ENCODE data around the gene DHX30.
A peak's percentile ranks its signal among the peaks of the same experiment; 100 is the strongest.

The DHX30 gene

GRCh38 chr3:47847801-47848518 is 45.0 kb downstream of the DHX30 start:
- Histone ChIP-seq H3K4me1 (ENCODE audit: control insufficient read depth, insufficient read depth, low read length) (no peaks in the 10 kb centered on the region), H3K27ac (ENCODE audit: extremely low read depth, low read depth, low read length) (no peak overlapping the region), H3K9me3 (ENCODE audit: control insufficient read depth, insufficient read depth, low read depth, low read length) (no peaks in the 10 kb centered on the region), H3K4me3 (ENCODE audit: low read depth, low read length) (no peak overlapping the region), H3K36me3 (ENCODE audit: control insufficient read depth in 2 of 2, insufficient read depth in 1 of 2, low read length in 2 of 2) (peaks cover 0 to 96% of the 10 kb centered on the region in 2 experiments; a peak in 2 of 3 replicates)
- ChIA-PET CTCF (no interaction called here), POLR2A (no interaction called here)
- no peak for TF ChIP-seq ZNF341 (tag by site-specific recombination; IDR thresholded peaks at IDR 0.05; ENCODE audit: low read depth)
- TF ChIP-seq ZNF791 (tag by site-specific recombination; IDR thresholded peaks at IDR 0.05): no peak
- no peak for TF ChIP-seq ZNF521 (tag by site-specific recombination; IDR thresholded peaks at IDR 0.05)
- no peak for TF ChIP-seq ZNF555 (tag by site-specific recombination; conservative IDR thresholded peaks at IDR 0.05)
- no peak for TF ChIP-seq ZNF626 (tag by site-specific recombination; IDR thresholded peaks at IDR 0.05)
- TF ChIP-seq ZNF704 (tag by site-specific recombination; IDR thresholded peaks at IDR 0.05): no peak
- no peak for TF ChIP-seq ZNF362 (tag by site-specific recombination; IDR thresholded peaks at IDR 0.05)
- TF ChIP-seq ZBTB21 (tag by site-specific recombination; IDR thresholded peaks at IDR 0.05): no peak
- TF ChIP-seq, protein P1, sequence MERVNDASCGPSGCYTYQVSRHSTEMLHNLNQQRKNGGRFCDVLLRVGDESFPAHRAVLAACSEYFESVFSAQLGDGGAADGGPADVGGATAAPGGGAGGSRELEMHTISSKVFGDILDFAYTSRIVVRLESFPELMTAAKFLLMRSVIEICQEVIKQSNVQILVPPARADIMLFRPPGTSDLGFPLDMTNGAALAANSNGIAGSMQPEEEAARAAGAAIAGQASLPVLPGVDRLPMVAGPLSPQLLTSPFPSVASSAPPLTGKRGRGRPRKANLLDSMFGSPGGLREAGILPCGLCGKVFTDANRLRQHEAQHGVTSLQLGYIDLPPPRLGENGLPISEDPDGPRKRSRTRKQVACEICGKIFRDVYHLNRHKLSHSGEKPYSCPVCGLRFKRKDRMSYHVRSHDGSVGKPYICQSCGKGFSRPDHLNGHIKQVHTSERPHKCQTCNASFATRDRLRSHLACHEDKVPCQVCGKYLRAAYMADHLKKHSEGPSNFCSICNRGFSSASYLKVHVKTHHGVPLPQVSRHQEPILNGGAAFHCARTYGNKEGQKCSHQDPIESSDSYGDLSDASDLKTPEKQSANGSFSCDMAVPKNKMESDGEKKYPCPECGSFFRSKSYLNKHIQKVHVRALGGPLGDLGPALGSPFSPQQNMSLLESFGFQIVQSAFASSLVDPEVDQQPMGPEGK (tag by site-specific recombination; IDR thresholded peaks at IDR 0.05): no peak

- Histone ChIP-seq H3K36me3 (ENCODE audit: control insufficient read depth in 2 of 2, insufficient read depth in 1 of 2, low read length in 2 of 2) (peaks cover 0 to 92% of the 10 kb centered on the region in 2 experiments; a peak in 2 of 3 replicates), H3K4me1 (ENCODE audit: control insufficient read depth, insufficient read depth, low read length) (no peaks in the 10 kb centered on the region), H3K4me3 (ENCODE audit: low read depth, low read length) (no peak overlapping the region), H3K9me3 (ENCODE audit: control insufficient read depth, insufficient read depth, low read depth, low read length) (no peaks in the 10 kb centered on the region), H3K27ac (ENCODE audit: extremely low read depth, low read depth, low read length) (no peak overlapping the region)
- TF ChIP-seq ZNF623 (tag by site-specific recombination; IDR thresholded peaks at IDR 0.05) (0 out of 2 replicates have a peak, but pooled peaks have one; percentile 21), ZBTB8A (tag by site-specific recombination; IDR thresholded peaks at IDR 0.05) (no peak)
- POLR2A ChIA-PET: interaction anchor here (0.6 kb wide), 1 partner anchor 10 kb away, joined by 5 read pairs; no protein-coding TSS in a partner anchor
- CTCF ChIA-PET: interaction anchor here (1.2 to 1.4 kb wide), 2 partner anchors 11 to 309 kb away, joined by 3 read pairs; no protein-coding TSS in a partner anchor
Measured at GRCh38 chr3:47848599-47849117, 45.7 kb downstream of the DHX30 start.

GRCh38 chr3:47849186-47849698 is 46.3 kb downstream of the DHX30 start:
- H3K9me3 ChIP-seq (ENCODE audit: control insufficient read depth, insufficient read depth, low read depth, low read length): no peaks in the 10 kb centered on the region
- CTCF ChIA-PET: interaction anchor here (0.6 to 1.4 kb wide), 5 partner anchors 12 to 308 kb away, joined by 3 to 4 read pairs (median 3); no protein-coding TSS in a partner anchor
- no peak overlapping the region for H3K27ac ChIP-seq (ENCODE audit: extremely low read depth, low read depth, low read length)
- H3K4me3 ChIP-seq (ENCODE audit: low read depth, low read length): no peak overlapping the region
- peaks cover 0 to 92% of the 10 kb centered on the region in 2 experiments; a peak in 2 of 3 replicates for H3K36me3 ChIP-seq (ENCODE audit: control insufficient read depth in 2 of 2, insufficient read depth in 1 of 2, low read length in 2 of 2)
- TF ChIP-seq ZNF600 (tag by site-specific recombination; IDR thresholded peaks at IDR 0.05) (peak; percentile 39; the same call in 1 of the 2 replicates), ZNF664 (tag by site-specific recombination; IDR thresholded peaks at IDR 0.05) (no peak)
- H3K4me1 ChIP-seq (ENCODE audit: control insufficient read depth, insufficient read depth, low read length): no peaks in the 10 kb centered on the region
- POLR2A ChIA-PET: interaction anchor here (0.6 kb wide), 1 partner anchor 10 kb away, joined by 5 read pairs; no protein-coding TSS in a partner anchor
